Neural crest cell (in vitro differentiated cells): ENCODE data around the gene DTX3L. TPM values are rescaled to one million over a fixed set of nuclear protein-coding genes. Genes with fewer than 3 reads are reported as not detected.

Experiments used
- DNase-seq: peaks from one replicate; pipeline ENCODE4 v3.0.0; 2021; ENCODE audit warnings: low read depth, mixed read lengths, low spot score
- H3K27ac Mint-ChIP-seq: one replicate; pipeline ENCODE4 v1.8.0; 2021; ENCODE audit warnings: mild to moderate bottlenecking, mixed read lengths; ENCODE audit not compliant: unreplicated experiment
- H3K27me3 Mint-ChIP-seq: 2 replicates; pipeline ENCODE4 v1.8.0; 2021; ENCODE audit warnings: low read depth, mild to moderate bottlenecking, mixed read lengths
- H3K36me3 Mint-ChIP-seq: 2 replicates; pipeline ENCODE4 v1.8.0; 2021; ENCODE audit warnings: low read depth, mild to moderate bottlenecking, mixed read lengths
- H3K4me1 Mint-ChIP-seq: 2 replicates; pipeline ENCODE4 v1.8.0; 2021; ENCODE audit warnings: mixed read lengths
- H3K4me3 Mint-ChIP-seq: one replicate; pipeline ENCODE4 v1.8.0; 2021; ENCODE audit warnings: mild to moderate bottlenecking, mixed read lengths
- H3K9me3 Mint-ChIP-seq: 2 replicates; pipeline ENCODE4 v1.8.0; 2021; ENCODE audit warnings: mixed read lengths
- CTCF ChIP-seq: fragments of 200-600 bp; sonication (generic); conservative IDR thresholded peaks from 2 replicates; pipeline ENCODE4 v1.5.0; 2021; ENCODE audit warnings: antibody characterized with exemption, mild to moderate bottlenecking
- total RNA-seq: library from RNA; stranded (reverse); gene quantifications from 2 replicates; pipeline ENCODE4 v1.2.1, GENCODE V29; 2021

DTX3L gene
- total RNA-seq, 1 donor from 2014 or later = 4.9 TPM

GRCh38 chr3:122612696-122613095 lies 48.6 kb downstream of the DTX3L start:
- peaks cover 4% of the 10 kb centered on the region for H3K4me1 Mint-ChIP-seq
- no peaks in the 10 kb centered on the region for H3K9me3 Mint-ChIP-seq
- no peak overlapping the region for H3K4me3 Mint-ChIP-seq
- no peak for DNase-seq
- H3K36me3 Mint-ChIP-seq = no peaks in the 10 kb centered on the region
- H3K27me3 Mint-ChIP-seq = peaks cover 9% of the 10 kb centered on the region
- no peak overlapping the region for H3K27ac Mint-ChIP-seq
- TF ChIP-seq CTCF = no peak

GRCh38 chr3:122615303-122615702 lies 51.2 kb downstream of the DTX3L start:
- no peak overlapping the region for H3K4me3 Mint-ChIP-seq
- no peak for DNase-seq

GRCh38 chr3:122618614-122619013 lies 54.5 kb downstream of the DTX3L start:
- no peak for TF ChIP-seq CTCF
- DNase-seq = no peak
- no peaks in the 10 kb centered on the region for H3K36me3 Mint-ChIP-seq
- H3K27ac Mint-ChIP-seq = no peak overlapping the region
- H3K27me3 Mint-ChIP-seq = peaks cover 37% of the 10 kb centered on the region
- no peak overlapping the region for H3K4me3 Mint-ChIP-seq
- no peaks in the 10 kb centered on the region for H3K4me1 Mint-ChIP-seq
- no peaks in the 10 kb centered on the region for H3K9me3 Mint-ChIP-seq

More at GRCh38 chr3:122615303-122615702, 51.2 kb downstream of the DTX3L start:
- peaks cover 4% of the 10 kb centered on the region for H3K4me1 Mint-ChIP-seq
- peaks cover 25% of the 10 kb centered on the region for H3K27me3 Mint-ChIP-seq
- TF ChIP-seq CTCF = no peak
- H3K9me3 Mint-ChIP-seq = no peaks in the 10 kb centered on the region
- no peaks in the 10 kb centered on the region for H3K36me3 Mint-ChIP-seq
- no peak overlapping the region for H3K27ac Mint-ChIP-seq

- Mint-ChIP-seq H3K4me1 (no peaks in the 10 kb centered on the region), H3K27me3 (peaks cover 37% of the 10 kb centered on the region), H3K27ac (no peak overlapping the region), H3K4me3 (no peak overlapping the region), H3K36me3 (no peaks in the 10 kb centered on the region), H3K9me3 (no peaks in the 10 kb centered on the region)
- DNase-seq = no peak
- no peak for TF ChIP-seq CTCF
Observed at GRCh38 chr3:122619040-122619439, 54.9 kb downstream of the DTX3L start.

GRCh38 chr3:122620399-122620798 lies 56.3 kb downstream of the DTX3L start:
- H3K27me3 Mint-ChIP-seq = peaks cover 37% of the 10 kb centered on the region
- no peak overlapping the region for H3K4me3 Mint-ChIP-seq
- DNase-seq = no peak
- H3K36me3 Mint-ChIP-seq = no peaks in the 10 kb centered on the region
- no peaks in the 10 kb centered on the region for H3K9me3 Mint-ChIP-seq
- no peak overlapping the region for H3K27ac Mint-ChIP-seq
- TF ChIP-seq CTCF = no peak
- no peaks in the 10 kb centered on the region for H3K4me1 Mint-ChIP-seq

GRCh38 chr3:122621112-122621511 lies 57.0 kb downstream of the DTX3L start:
- Mint-ChIP-seq H3K36me3 (no peaks in the 10 kb centered on the region), H3K27me3 (peaks cover 37% of the 10 kb centered on the region), H3K4me1 (no peaks in the 10 kb centered on the region), H3K27ac (no peak overlapping the region), H3K4me3 (no peak overlapping the region), H3K9me3 (no peaks in the 10 kb centered on the region)
- TF ChIP-seq CTCF = no peak
- no peak for DNase-seq
